Measurements from ENCODE around the gene STX18.

Gene STX18

GRCh38 chr4:4379540-4380087 lies 162.2 kb downstream of the STX18 start:
- DNase-seq (ENCODE audit: low read depth in 2 of 2) = no peak

- DNase-seq (ENCODE audit: low read depth in 2 of 2) = no peak
Observed at GRCh38 chr4:4377732-4378460, 164.0 kb downstream of the STX18 start.

- no peak for DNase-seq (ENCODE audit: low read depth in 2 of 2)
Observed at GRCh38 chr4:4377191-4377590, 164.7 kb downstream of the STX18 start.

GRCh38 chr4:4376074-4376473 lies 165.8 kb downstream of the STX18 start:
- DNase-seq (ENCODE audit: low read depth in 2 of 2) = no peak

- DNase-seq (ENCODE audit: low read depth in 2 of 2) = no peak
Observed at GRCh38 chr4:4374388-4375098, 167.3 kb downstream of the STX18 start.
